CD4-positive, alpha-beta memory T cell (primary cell): ENCODE results near the gene SLC18A2. TPM values are rescaled to one million over a fixed set of nuclear protein-coding genes. Genes with fewer than 3 reads are reported as not detected.

Experiments used
- CTCF ChIA-PET: fragments of 350-600 bp; sonication (Branson Sonifier 250); formaldehyde crosslinking; loops from one replicate; lab custom pipeline; 2021; ENCODE audit warnings: inconsistent platforms; ENCODE audit not compliant: partially characterized antibody; lab: Charles Lee
- POLR2A ChIA-PET: fragments of 350-600 bp; sonication (Branson Sonifier 250); formaldehyde crosslinking; loops from one replicate; lab custom pipeline; 2021; ENCODE audit not compliant: partially characterized antibody; lab: Charles Lee
- DNase-seq, 5 donors: peaks; one replicate each; pipeline versions ENCODE4 v3.0.0 to v3.0.0-alpha.2; 2020 to 2022; ENCODE audit warnings: mixed read lengths in 1 of 5
- H3K27ac ChIP-seq: one replicate; pipeline ENCODE4 v1.7.0; 2013; ENCODE audit warnings: low read depth, low read length
- H3K27me3 ChIP-seq: 2 replicates; pipeline ENCODE4 v1.7.0; 2013; ENCODE audit warnings: mild to moderate bottlenecking, low read length, moderate library complexity; ENCODE audit not compliant: insufficient read depth
- H3K36me3 ChIP-seq: 2 replicates; pipeline ENCODE4 v1.7.0; 2013; ENCODE audit warnings: mild to moderate bottlenecking, low read length, moderate library complexity; ENCODE audit not compliant: insufficient read depth
- H3K4me1 ChIP-seq: 2 replicates; pipeline ENCODE4 v1.7.0; 2013; ENCODE audit warnings: mild to moderate bottlenecking, low read length, moderate library complexity; ENCODE audit not compliant: insufficient read depth
- H3K4me3 ChIP-seq, 2 donors: one replicate each; pipeline ENCODE4 v1.7.0; 2013; ENCODE audit warnings: low read length in 2 of 2, mild to moderate bottlenecking in 1 of 2
- H3K9me3 ChIP-seq, 2 donors: one replicate each; pipeline ENCODE4 v1.7.0; 2013; ENCODE audit warnings: low read length in 2 of 2, control low read depth in 1 of 2; ENCODE audit not compliant: control insufficient read depth in 1 of 2
- H3K27ac Mint-ChIP-seq, 7 donors: one replicate each; pipeline ENCODE4 v1.8.0; 2020 to 2021; ENCODE audit warnings: mixed read lengths in 7 of 7, mild to moderate bottlenecking in 6 of 7, inconsistent platforms in 3 of 7, moderate library complexity in 3 of 7
- H3K27me3 Mint-ChIP-seq, 2 donors: one replicate each; pipeline ENCODE4 v1.8.0; 2020 to 2021; ENCODE audit warnings: mixed read lengths in 2 of 2
- H3K36me3 Mint-ChIP-seq, 2 donors: one replicate each; pipeline ENCODE4 v1.8.0; 2020 to 2021; ENCODE audit warnings: mixed read lengths in 2 of 2, inconsistent platforms in 1 of 2, mild to moderate bottlenecking in 1 of 2
- H3K4me1 Mint-ChIP-seq, 4 donors: one replicate each; pipeline ENCODE4 v1.8.0; 2020 to 2021; ENCODE audit warnings: mixed read lengths in 4 of 4, mild to moderate bottlenecking in 1 of 4
- H3K4me3 Mint-ChIP-seq, 8 donors: one replicate each; pipeline ENCODE4 v1.8.0; 2020 to 2021; ENCODE audit warnings: mixed read lengths in 8 of 8, mild to moderate bottlenecking in 7 of 8, moderate library complexity in 6 of 8, inconsistent platforms in 3 of 8
- H3K9me3 Mint-ChIP-seq, 8 donors: one replicate each; pipeline ENCODE4 v1.8.0; 2020 to 2021; ENCODE audit warnings: mixed read lengths in 8 of 8, mild to moderate bottlenecking in 5 of 8, inconsistent platforms in 3 of 8, moderate library complexity in 1 of 8
- intact Hi-C: fragments of 100-400 bp; cut with micrococcal nuclease; formaldehyde crosslinking; loops from one replicate; pipeline ENCODE4 v1.15.1; 2023
- polyA plus RNA-seq, 2 donors: library from polyadenylated mRNA; unstranded; fragments of 300-500 nt; fragmentation: Illumina TruSeq; gene quantifications; one replicate each; pipeline ENCODE4 v1.2.3, GENCODE V29; 2021
- total RNA-seq, 2 experiments: library from RNA; stranded (reverse); gene quantifications; one replicate each; pipeline ENCODE4 v1.2.3, GENCODE V29; 2021

The SLC18A2 gene
- total and polyA plus RNA-seq, 4 experiments from 2014 or later, result 0.22 to 0.94 (median 0.64) TPM

- Mint-ChIP-seq H3K9me3 (no peaks in the 10 kb centered on the region), H3K27me3 (peaks cover 27 to 33% of the 10 kb centered on the region in 2 donors), H3K27ac (no peak overlapping the region), H3K4me3 (no peak overlapping the region), H3K36me3 (no peaks in the 10 kb centered on the region), H3K4me1 (no peaks in the 10 kb centered on the region)
- ChIA-PET POLR2A (no interaction called here), CTCF (no interaction called here)
- no peak for DNase-seq
- no peak overlapping the region for H3K4me3 ChIP-seq
- H3K27me3 ChIP-seq, result no peaks in the 10 kb centered on the region
- H3K4me1 ChIP-seq, result no peaks in the 10 kb centered on the region
- H3K9me3 ChIP-seq, result no peaks in the 10 kb centered on the region
- no peak overlapping the region for H3K27ac ChIP-seq
- H3K36me3 ChIP-seq, result no peaks in the 10 kb centered on the region
- intact Hi-C loops, result no loop called here
Measured at GRCh38 chr10:117255835-117256460, 15.0 kb downstream of the SLC18A2 start.

GRCh38 chr10:117256910-117257309, 16.0 kb downstream of the SLC18A2 start:
- H3K27me3 ChIP-seq, result no peaks in the 10 kb centered on the region
- Mint-ChIP-seq H3K27ac (no peak overlapping the region), H3K27me3 (peaks cover 27 to 29% of the 10 kb centered on the region in 2 donors), H3K9me3 (no peaks in the 10 kb centered on the region), H3K36me3 (no peaks in the 10 kb centered on the region), H3K4me3 (no peak overlapping the region), H3K4me1 (no peaks in the 10 kb centered on the region)
- ChIA-PET CTCF (no interaction called here), POLR2A (no interaction called here)
- intact Hi-C loops, result no loop called here
- no peaks in the 10 kb centered on the region for H3K4me1 ChIP-seq
- no peak overlapping the region for H3K27ac ChIP-seq
- H3K4me3 ChIP-seq, result no peak overlapping the region
- H3K9me3 ChIP-seq, result no peaks in the 10 kb centered on the region
- DNase-seq, result no peak
- no peaks in the 10 kb centered on the region for H3K36me3 ChIP-seq

DNA sequence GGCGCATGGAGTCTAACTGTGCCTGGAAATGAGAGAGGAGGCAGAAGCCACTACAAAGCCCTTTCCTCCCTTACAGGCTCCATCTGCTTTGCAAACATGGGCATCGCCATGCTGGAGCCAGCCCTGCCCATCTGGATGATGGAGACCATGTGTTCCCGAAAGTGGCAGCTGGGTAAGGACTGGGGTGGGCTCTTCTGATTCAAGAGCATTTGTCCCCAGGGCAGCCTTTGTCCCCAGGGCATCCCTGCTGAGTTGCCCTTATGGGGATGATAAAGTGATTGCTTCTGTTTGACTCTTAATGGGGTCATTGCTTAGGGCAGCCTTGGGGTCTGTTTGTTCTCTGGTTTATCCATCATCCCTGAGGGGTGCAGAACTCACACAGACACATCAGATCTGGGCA, 16.8 kb downstream of the SLC18A2 start:
- Mint-ChIP-seq H3K36me3 (no peaks in the 10 kb centered on the region), H3K27me3 (peaks cover 31% of the 10 kb centered on the region in 2 donors), H3K9me3 (no peaks in the 10 kb centered on the region), H3K4me3 (no peak overlapping the region), H3K27ac (no peak overlapping the region), H3K4me1 (no peaks in the 10 kb centered on the region)
- intact Hi-C loops, result no loop called here
- no peaks in the 10 kb centered on the region for H3K9me3 ChIP-seq
- no peak for DNase-seq
- H3K36me3 ChIP-seq, result no peaks in the 10 kb centered on the region
- no peaks in the 10 kb centered on the region for H3K27me3 ChIP-seq
- no peak overlapping the region for H3K4me3 ChIP-seq
- CTCF ChIA-PET, result no interaction called here
- no peak overlapping the region for H3K27ac ChIP-seq
- H3K4me1 ChIP-seq, result no peaks in the 10 kb centered on the region
- POLR2A ChIA-PET, result no interaction called here

DNA sequence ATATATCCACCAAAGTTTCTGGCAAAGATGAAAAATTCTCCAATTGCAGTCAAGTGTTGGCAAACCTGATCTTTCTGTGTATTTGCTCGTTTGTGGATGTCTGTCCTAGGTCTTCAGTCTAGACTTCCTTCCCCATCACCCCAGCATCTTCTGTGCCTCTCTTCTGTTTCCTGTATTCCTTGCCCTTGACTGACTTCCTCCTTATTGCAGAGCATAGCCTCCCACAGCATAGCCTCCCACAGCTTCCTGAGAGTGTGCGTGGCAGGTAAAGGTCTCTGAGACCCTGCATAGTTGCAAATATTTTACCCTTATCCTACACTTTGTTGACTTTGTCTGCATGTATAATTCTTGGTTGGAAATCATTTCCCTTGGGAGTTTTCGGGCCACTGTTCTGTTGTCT, 18.4 kb downstream of the SLC18A2 start:
- ChIA-PET POLR2A (no interaction called here), CTCF (interaction anchor here (0.6 to 1.4 kb wide), 2 partner anchors 27 to 43 kb away, joined by 3 read pairs; no protein-coding TSS in a partner anchor)
- Histone ChIP-seq H3K4me1 (no peaks in the 10 kb centered on the region), H3K9me3 (no peaks in the 10 kb centered on the region), H3K27me3 (no peaks in the 10 kb centered on the region), H3K4me3 (no peak overlapping the region), H3K36me3 (no peaks in the 10 kb centered on the region), H3K27ac (no peak overlapping the region)
- no peak for DNase-seq
- H3K36me3 Mint-ChIP-seq, result no peaks in the 10 kb centered on the region
- no peak overlapping the region for H3K4me3 Mint-ChIP-seq
- intact Hi-C loops, result no loop called here
- H3K27me3 Mint-ChIP-seq, result peaks cover 31 to 34% of the 10 kb centered on the region in 2 donors
- no peaks in the 10 kb centered on the region for H3K9me3 Mint-ChIP-seq
- H3K27ac Mint-ChIP-seq, result no peak overlapping the region
- no peaks in the 10 kb centered on the region for H3K4me1 Mint-ChIP-seq

- Mint-ChIP-seq H3K27me3 (peaks cover 29 to 40% of the 10 kb centered on the region in 2 donors), H3K4me3 (no peak overlapping the region), H3K4me1 (no peaks in the 10 kb centered on the region), H3K36me3 (no peaks in the 10 kb centered on the region), H3K27ac (no peak overlapping the region), H3K9me3 (peaks cover 0 to 3% (median 0%) of the 10 kb centered on the region in 8 donors)
- Histone ChIP-seq H3K4me1 (no peaks in the 10 kb centered on the region), H3K4me3 (no peak overlapping the region), H3K27me3 (no peaks in the 10 kb centered on the region), H3K27ac (no peak overlapping the region), H3K9me3 (no peaks in the 10 kb centered on the region), H3K36me3 (no peaks in the 10 kb centered on the region)
- no peak for DNase-seq
- ChIA-PET POLR2A (no interaction called here), CTCF (interaction anchor here (1.4 kb wide), 1 partner anchor 43 kb away, joined by 3 read pairs; no protein-coding TSS in a partner anchor)
- intact Hi-C loops, result no loop called here
Measured at GRCh38 chr10:117260084-117260483, 19.2 kb downstream of the SLC18A2 start.

DNA sequence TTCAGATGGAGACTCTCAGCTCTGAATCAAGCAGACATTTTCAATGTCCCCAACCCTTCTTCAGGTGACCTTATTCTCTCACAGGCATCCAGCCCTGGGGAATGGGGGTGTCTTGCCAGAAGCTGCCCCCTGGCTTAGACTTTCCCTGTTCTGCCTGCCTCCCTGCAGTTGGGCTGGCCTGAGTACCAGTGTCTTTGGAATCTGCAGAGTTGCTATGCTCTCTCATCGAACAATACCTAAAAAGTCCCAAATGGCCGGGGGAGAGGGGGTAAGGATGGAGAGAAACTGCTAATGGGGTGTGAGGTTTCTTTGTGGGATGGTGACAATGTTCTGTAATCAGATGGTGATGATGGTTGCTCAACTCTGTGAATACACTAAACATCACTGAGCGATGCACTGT, 20.6 kb downstream of the SLC18A2 start:
- Histone ChIP-seq H3K36me3 (no peaks in the 10 kb centered on the region), H3K9me3 (no peaks in the 10 kb centered on the region), H3K4me1 (no peaks in the 10 kb centered on the region), H3K27ac (no peak overlapping the region), H3K4me3 (no peak overlapping the region), H3K27me3 (no peaks in the 10 kb centered on the region)
- H3K27me3 Mint-ChIP-seq, result peaks cover 29 to 44% of the 10 kb centered on the region in 2 donors
- no peaks in the 10 kb centered on the region for H3K4me1 Mint-ChIP-seq
- H3K9me3 Mint-ChIP-seq, result peaks cover 0 to 3% (median 0%) of the 10 kb centered on the region in 8 donors
- H3K27ac Mint-ChIP-seq, result no peak overlapping the region
- ChIA-PET POLR2A (no interaction called here), CTCF (interaction anchor here (1.8 kb wide), 1 partner anchor 45 kb away, joined by 5 read pairs; no protein-coding TSS in a partner anchor)
- H3K36me3 Mint-ChIP-seq, result no peaks in the 10 kb centered on the region
- H3K4me3 Mint-ChIP-seq, result no peak overlapping the region
- intact Hi-C loops, result no loop called here
- no peak for DNase-seq

DNA sequence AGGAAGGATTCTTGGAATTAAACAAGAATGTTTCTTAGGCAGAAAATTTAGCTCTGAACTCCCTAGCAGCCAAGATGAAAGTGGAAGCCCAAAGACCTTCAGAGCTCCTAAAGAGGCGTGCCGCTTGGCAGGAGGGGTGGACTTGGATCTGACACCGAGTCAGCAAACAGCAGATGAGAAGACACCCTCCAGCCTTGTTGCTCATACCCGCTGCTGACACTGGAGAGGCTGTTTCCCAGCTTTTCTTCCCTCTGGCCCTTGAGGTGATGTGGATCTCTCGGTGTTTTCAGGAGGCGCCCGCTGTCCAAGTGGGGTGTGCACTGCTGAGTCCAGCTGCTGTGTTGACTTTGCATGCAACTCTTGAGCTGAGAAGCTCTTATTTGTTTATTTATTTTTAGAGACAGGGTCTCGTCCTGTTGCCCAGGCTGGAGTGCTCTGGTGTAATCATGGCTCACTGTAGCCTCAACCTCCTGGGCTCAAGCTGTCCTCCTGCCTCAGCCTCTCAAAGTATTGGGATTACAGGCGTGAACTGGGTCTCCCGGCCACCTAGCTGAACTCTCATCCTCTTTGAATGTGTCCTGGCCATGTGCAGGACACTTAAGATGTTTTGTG, 21.5 kb downstream of the SLC18A2 start:
- H3K27me3 Mint-ChIP-seq, result peaks cover 29 to 44% of the 10 kb centered on the region in 2 donors
- peaks cover 0 to 3% (median 0%) of the 10 kb centered on the region in 8 donors for H3K9me3 Mint-ChIP-seq
- no peaks in the 10 kb centered on the region for H3K36me3 Mint-ChIP-seq
- no peaks in the 10 kb centered on the region for H3K27me3 ChIP-seq
- no peak overlapping the region for H3K27ac ChIP-seq
- intact Hi-C loops, result no loop called here
- H3K9me3 ChIP-seq, result no peaks in the 10 kb centered on the region
- no peaks in the 10 kb centered on the region for H3K36me3 ChIP-seq
- H3K4me3 Mint-ChIP-seq, result no peak overlapping the region
- no peaks in the 10 kb centered on the region for H3K4me1 Mint-ChIP-seq
- DNase-seq, result no peak
- H3K4me3 ChIP-seq, result no peak overlapping the region
- POLR2A ChIA-PET, result no interaction called here
- no peaks in the 10 kb centered on the region for H3K4me1 ChIP-seq
- CTCF ChIA-PET, result interaction anchor here (1.8 kb wide), 1 partner anchor 46 kb away, joined by 5 read pairs; no protein-coding TSS in a partner anchor
- no peak overlapping the region for H3K27ac Mint-ChIP-seq
